ENCODE results near the gene ROR1.

Gene ROR1

DNA sequence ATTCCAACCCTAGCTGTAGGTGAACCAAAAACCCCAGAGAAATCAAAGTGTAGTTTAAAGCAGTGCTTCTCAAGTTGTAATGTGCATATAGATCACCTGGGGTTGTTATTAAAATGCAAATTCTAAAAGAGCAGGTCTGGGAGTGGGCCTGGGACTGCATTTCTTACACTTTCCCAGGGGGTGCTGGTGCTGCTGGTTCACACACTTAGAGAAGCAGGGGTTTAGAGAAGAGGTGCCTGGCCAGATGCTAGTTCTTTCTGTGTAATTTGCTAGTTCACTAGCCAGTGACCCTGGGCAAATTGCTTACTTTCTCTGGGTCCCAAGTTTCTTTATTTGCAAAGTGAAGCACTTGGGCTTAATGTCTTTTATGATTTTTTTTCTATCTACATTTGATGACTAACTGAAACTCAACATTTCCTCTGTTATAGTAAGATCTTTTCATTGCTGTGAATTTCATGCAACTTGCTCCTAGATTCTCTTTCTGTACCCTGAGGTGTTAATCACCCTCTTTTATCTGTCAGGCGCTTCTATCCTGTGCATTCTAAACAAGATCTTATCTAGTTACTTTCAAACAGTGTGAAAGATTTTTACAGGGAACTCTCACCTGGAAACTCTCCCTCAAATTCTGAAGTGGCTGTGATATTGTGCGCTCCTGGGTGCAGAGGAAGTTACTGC, 287.8 kb downstream of the ROR1 start:
- no peak overlapping the region for H3K27ac ChIP-seq

DNA sequence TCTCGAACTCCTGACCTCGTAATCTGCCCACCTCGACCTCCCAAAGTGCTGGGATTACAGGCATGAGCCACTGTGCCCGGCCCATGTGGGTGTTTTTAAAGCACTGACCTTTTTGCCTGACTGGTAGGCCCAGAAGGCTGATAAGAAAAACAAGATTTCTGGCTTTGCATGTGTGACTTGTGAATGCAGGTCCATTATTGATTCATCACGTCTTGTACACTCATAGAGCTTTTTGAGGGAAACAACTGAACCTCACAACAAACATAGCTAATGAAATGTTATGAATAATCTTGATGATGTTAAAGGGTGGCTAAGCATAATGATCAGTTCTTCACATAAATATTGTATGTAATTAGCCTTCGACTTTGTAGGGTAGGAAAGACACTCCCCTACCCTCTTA, 288.7 kb downstream of the ROR1 start:
- H3K27ac ChIP-seq = no peak overlapping the region
- DNase-seq (ENCODE audit: low read depth, low spot score) = no peak

More for the DNA sequence above, 287.8 kb downstream of the ROR1 start:
- no peak for DNase-seq (ENCODE audit: low read depth, low spot score)

DNA sequence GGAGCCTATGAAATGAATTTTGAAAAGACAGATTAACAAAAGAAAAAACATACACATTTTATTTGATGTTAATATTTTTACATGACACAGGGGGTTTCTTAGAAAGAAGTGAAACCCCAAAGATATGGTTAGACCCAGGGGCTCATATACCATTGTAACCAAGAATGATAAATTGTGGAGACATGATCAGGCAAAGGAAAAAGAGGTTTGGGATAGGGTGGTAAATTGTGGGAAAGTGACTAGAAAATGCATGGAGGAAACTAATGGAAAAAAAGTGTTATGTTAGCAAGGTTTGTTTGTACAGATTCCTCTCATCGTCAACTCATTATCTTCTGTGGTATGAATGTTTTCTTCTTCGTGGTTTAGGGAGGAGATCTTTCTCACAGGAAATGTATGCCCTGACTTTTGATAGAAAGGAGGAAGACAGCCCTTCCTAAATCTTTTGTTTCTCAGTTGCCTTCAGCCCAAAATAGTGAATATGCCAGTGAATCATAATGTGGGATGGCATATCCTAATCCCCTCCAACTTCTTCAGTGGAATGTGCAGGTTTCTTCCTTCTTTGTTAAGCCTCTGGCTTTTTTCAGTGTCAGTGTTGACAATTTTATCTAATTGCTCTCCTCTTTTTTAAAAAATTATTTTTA, 289.2 kb downstream of the ROR1 start:
- DNase-seq (ENCODE audit: low read depth, low spot score) = no peak
- H3K27ac ChIP-seq = no peak overlapping the region

DNA sequence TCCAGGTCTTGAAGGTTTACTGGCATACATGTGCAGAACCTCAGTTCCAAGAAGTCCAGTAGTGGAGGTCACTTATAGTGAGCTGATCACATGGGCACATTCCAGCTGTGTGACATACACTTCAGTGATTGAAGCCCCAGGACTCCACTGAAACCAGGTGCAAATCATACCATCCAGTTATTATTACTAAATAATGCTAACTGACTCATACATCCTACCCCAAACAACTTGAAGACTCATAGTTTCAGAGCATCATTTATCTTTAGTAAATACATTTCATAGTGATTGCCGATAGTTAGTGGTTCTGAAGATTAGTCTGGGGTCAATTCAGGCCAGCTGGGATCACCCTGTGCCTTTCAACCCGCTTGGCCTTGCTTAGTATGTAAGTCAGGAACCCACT, 291.8 kb downstream of the ROR1 start:
- peak; percentile 34 for DNase-seq (ENCODE audit: low read depth, low spot score)
- H3K27ac ChIP-seq = no peak overlapping the region

- DNase-seq (ENCODE audit: low read depth, low spot score) = peak; percentile 67
- no peak overlapping the region for H3K27ac ChIP-seq
Observed at GRCh38 chr1:64072089-64072793, 298.4 kb downstream of the ROR1 start.

GRCh38 chr1:64073705-64074104, 299.9 kb downstream of the ROR1 start:
- H3K27ac ChIP-seq = no peak overlapping the region
- DNase-seq (ENCODE audit: low read depth, low spot score) = no peak

DNA sequence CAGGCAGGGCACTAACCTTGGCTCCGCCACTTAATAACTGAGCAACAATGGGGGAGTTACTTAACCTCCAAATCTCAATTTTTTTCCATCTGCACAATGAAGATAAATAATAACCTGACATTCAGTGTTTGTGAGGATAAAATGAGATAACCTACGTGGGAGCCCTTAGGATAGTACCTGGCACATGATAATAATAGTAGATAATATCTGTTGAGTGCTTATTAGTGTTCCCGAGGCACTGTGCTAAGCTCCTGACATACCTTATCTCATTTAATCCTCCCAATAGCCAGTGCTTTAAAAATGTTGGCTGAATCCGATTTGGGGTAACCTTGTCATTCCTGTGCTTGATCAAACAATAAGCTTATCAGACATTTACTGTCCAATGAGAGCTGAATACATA, 300.9 kb downstream of the ROR1 start:
- no peak overlapping the region for H3K27ac ChIP-seq
- DNase-seq (ENCODE audit: low read depth, low spot score) = no peak

GRCh38 chr1:64077281-64077940, 303.6 kb downstream of the ROR1 start:
- DNase-seq (ENCODE audit: low read depth, low spot score) = peak; percentile 87
- peak overlapping the region; percentile 47 for H3K27ac ChIP-seq

- H3K27ac ChIP-seq = no peak overlapping the region
- no peak for DNase-seq (ENCODE audit: low read depth, low spot score)
Observed at GRCh38 chr1:64080941-64081562, 307.2 kb downstream of the ROR1 start.

DNA sequence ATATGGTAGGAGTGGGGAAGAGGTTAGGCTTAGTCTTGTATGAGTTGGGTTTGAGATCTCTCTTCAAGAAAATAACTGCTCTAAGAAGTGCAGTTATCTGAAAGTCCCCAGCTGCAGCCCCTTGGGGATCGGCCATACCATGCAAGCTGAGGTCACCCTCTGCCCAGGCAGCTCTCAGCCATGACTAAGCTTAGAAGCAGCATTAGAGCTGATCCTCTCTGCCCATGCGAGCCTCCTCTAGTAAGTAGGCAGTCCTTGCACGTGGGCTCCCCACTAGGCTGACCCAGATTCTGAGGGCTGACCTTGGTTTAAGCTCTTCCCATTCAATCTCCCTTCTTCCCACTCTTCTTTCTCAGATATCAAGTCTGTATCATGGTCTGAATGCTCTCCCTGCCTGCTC, 308.6 kb downstream of the ROR1 start:
- H3K27ac ChIP-seq = no peak overlapping the region
- DNase-seq (ENCODE audit: low read depth, low spot score) = peak; percentile 36

- no peak overlapping the region for H3K27ac ChIP-seq
- DNase-seq (ENCODE audit: low read depth, low spot score) = no peak
Observed at GRCh38 chr1:64084451-64084850, 310.6 kb downstream of the ROR1 start.

- no peak overlapping the region for H3K27ac ChIP-seq
- no peak for DNase-seq (ENCODE audit: low read depth, low spot score)
Observed at GRCh38 chr1:64087768-64088167, 314.0 kb downstream of the ROR1 start.

DNA sequence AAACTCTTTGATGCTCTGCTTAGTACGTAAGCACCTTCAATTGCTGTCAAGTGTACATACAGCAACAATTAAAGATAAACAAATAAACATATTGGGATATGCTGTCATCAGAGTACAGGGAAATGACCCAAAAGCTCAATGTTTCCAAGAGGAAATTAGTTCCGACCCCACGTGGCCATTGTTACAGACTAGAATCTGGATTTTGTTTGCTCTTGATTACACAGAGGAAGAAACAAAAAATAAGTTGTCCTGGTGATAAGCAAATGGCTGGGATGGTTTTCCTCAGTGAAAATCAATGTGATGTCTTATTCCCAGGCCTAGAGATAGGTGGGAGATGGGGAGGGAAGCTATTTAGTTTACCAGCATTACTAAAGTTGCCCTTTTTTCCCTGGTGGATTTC, 316.6 kb downstream of the ROR1 start:
- DNase-seq (ENCODE audit: low read depth, low spot score) = no peak

DNA sequence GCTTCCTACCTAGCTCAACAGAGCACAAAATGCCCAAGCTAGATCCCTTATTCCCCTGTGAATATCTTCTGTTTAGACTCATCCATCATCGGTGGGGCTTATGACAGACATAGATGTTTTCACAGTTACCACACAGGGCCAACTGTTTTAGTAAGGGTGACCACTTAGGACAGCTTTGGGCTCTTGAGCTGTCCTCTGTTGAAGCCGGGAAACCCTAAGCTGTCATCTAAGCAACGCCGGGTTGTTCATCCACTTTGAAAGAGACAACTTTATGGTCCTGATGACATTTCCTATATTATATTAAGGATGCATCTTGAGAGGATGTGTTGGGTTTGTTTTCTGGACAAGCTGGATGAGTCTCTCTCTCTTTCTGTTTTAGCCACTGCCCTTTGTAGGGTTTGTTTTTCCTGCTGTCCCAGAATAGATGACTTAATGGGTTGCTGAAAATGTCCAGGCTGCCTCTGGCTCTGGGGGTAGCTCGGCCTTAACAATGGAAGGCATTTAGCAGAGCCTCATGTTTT, 319.1 kb downstream of the ROR1 start:
- H3K27ac ChIP-seq = no peak overlapping the region
- DNase-seq (ENCODE audit: low read depth, low spot score) = no peak

More for the DNA sequence above, 316.6 kb downstream of the ROR1 start:
- H3K27ac ChIP-seq = no peak overlapping the region

DNA sequence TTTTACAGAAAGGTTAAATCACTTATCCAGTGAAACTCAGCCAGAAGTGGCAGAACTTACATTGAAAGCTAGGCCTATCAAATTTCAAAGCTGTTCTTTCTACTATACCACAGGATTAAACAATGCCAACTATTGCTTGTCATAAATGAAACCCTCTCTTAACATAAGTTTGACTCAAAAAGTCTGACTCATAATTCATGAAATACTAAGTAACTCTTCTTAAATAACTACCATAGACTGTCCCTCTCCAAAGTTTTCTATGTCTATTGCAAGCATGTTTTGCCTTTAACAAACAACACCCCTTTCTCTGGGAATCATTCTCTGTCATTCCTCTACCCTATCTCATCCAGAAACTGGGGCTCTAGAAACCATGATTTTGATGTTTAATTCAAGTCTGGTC, 320.1 kb downstream of the ROR1 start:
- DNase-seq (ENCODE audit: low read depth, low spot score) = no peak
- H3K27ac ChIP-seq = peak overlapping the region; percentile 36

DNA sequence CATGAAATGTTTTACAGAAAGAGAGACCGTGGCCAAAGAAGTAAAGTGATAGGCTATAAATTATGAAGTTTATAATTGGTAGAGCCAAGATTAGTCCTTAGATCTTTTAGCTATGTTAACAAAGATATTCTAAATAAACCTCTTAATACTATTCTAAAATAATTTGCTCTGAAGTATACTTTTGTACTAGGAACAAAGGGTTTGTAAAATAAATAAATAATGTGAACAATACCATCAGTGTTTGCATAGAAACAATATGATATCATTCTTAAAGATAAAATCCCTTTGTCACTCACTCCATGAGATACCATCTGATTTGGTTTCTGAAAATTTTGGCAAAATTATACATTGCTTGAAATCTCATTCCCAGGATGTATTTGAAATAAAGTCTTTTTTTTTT, 322.0 kb downstream of the ROR1 start:
- no peak for DNase-seq (ENCODE audit: low read depth, low spot score)
- H3K27ac ChIP-seq = no peak overlapping the region

GRCh38 chr1:64097859-64098258, 324.0 kb downstream of the ROR1 start:
- no peak overlapping the region for H3K27ac ChIP-seq
- DNase-seq (ENCODE audit: low read depth, low spot score) = no peak

DNA sequence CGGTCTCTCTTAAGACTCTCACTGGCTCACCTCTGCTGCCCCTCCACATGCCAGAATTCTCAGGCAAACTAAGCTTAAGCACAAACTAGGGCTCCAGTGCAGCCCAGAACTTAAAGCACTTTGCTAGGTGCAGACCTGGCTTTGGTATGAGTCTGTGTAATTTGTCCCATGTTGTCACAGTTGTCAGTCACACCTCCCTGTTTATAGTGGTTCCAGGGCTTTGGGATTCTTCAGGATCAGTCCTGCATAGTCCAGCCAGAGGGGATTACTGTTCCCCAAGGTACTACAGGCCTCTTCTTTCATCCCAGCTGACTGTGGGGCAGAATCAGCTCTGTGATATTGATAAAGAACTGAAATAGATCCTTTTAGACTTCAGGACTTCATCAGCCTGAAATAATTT, 324.6 kb downstream of the ROR1 start:
- H3K27ac ChIP-seq = no peak overlapping the region
- no peak for DNase-seq (ENCODE audit: low read depth, low spot score)

DNA sequence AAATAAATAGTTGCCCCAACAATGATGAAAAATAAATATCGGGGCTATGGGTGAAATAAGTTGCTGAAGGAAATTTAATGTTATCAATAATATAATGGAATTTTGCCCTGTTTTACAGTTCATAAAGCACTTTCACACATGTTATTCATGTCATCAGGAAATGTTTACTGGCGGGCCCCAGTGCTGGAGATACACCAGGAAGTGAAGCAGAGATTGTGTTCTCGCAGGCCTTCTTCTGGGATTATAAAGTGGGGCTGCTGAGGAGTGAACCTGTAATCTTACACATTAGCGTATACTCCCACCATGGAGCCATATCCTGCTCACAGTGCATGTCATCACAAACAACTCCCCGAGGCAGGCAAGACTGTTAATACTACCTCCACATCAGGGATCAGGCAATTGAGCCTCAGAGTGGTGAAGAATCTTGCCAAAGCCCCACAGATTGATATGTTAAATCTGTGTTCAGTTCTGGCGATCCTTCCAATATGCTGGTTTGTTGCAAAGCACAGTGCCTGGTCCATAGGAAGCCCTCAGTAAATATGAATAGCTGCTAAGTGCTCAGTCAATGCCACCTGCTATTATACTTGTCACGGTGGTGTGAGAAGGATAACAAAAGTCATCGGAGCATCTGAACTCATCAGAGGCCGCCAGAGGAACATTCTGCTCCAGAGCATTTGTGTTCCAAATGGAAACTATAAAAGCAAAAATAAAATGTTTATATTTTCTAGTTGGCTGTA, 325.2 kb downstream of the ROR1 start:
- H3K27ac ChIP-seq = no peak overlapping the region
- DNase-seq (ENCODE audit: low read depth, low spot score) = no peak

- no peak overlapping the region for H3K27ac ChIP-seq
- no peak for DNase-seq (ENCODE audit: low read depth, low spot score)
Observed at GRCh38 chr1:64100791-64101190, 327.0 kb downstream of the ROR1 start.

Measured in epithelial cell of prostate (primary cell).